Body of pancreas (tissue), 4 donors: ENCODE data around the gene CPNE9.

Experiments used
- POLR2A ChIP-seq, 3 donors: fragments of 450-650 bp; IDR thresholded peaks; one replicate each; pipeline ENCODE4 v1.6.1; 2016; ENCODE audit warnings: antibody characterized with exemption in 3 of 3, mild to moderate bottlenecking in 2 of 3
- TF ChIP-seq, protein P1 (sequence below), 7 experiments: fragments of 450-650 bp in 4 of 7; fragments of 200-600 bp in 3 of 7; sonication (generic) in 3 of 7; IDR thresholded peaks; one replicate each; pipeline ENCODE4 v1.5.1; 2016 to 2019; ENCODE audit warnings: antibody characterized with exemption in 7 of 7

- TF ChIP-seq, protein P1, sequence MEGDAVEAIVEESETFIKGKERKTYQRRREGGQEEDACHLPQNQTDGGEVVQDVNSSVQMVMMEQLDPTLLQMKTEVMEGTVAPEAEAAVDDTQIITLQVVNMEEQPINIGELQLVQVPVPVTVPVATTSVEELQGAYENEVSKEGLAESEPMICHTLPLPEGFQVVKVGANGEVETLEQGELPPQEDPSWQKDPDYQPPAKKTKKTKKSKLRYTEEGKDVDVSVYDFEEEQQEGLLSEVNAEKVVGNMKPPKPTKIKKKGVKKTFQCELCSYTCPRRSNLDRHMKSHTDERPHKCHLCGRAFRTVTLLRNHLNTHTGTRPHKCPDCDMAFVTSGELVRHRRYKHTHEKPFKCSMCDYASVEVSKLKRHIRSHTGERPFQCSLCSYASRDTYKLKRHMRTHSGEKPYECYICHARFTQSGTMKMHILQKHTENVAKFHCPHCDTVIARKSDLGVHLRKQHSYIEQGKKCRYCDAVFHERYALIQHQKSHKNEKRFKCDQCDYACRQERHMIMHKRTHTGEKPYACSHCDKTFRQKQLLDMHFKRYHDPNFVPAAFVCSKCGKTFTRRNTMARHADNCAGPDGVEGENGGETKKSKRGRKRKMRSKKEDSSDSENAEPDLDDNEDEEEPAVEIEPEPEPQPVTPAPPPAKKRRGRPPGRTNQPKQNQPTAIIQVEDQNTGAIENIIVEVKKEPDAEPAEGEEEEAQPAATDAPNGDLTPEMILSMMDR (IDR thresholded peaks at IDR 0.05), result no peak
- TF ChIP-seq POLR2A (IDR thresholded peaks at IDR 0.05), result no peak
These were observed 39.9 kb downstream of the CPNE9 start for GRCh38 chr3:9743548-9743947.
